Thoracic aorta (tissue), 2 donors: ENCODE measurements around the gene UVRAG. TPM values are rescaled to one million over a fixed set of nuclear protein-coding genes. Genes with fewer than 3 reads are reported as not detected.

Experiments
- ATAC-seq: fragments of 150-250 bp; one replicate; pipeline ENCODE4 v1.8.0; 2017; ENCODE audit warnings: low read depth; ENCODE audit not compliant: insufficient number of reproducible peaks, low FRiP score
- DNase-seq: peaks from one replicate; pipeline ENCODE4 v3.0.0-alpha.2; 2020; ENCODE audit warnings: low spot score
- H3K27ac ChIP-seq, 2 donors: fragments of 200-600 bp; sonication (generic); 1 replicate in 1 of 2; 2 replicates in 1 of 2; pipeline ENCODE4 v1.5.1; 2016; ENCODE audit warnings: mild to moderate bottlenecking in 2 of 2, moderate library complexity in 2 of 2
- H3K27me3 ChIP-seq: fragments of 200-600 bp; sonication (generic); replicated peaks from 2 replicates; pipeline ENCODE4 v1.6.0; 2016; ENCODE audit warnings: mild to moderate bottlenecking; ENCODE audit not compliant: insufficient read depth
- H3K36me3 ChIP-seq: fragments of 200-600 bp; sonication (generic); one replicate; pipeline ENCODE4 v1.5.1; 2016
- H3K4me1 ChIP-seq, 2 donors: fragments of 200-600 bp; sonication (generic); 1 replicate in 1 of 2; 2 replicates in 1 of 2; pipeline versions ENCODE4 v1.5.1 to v1.6.0; 2016; ENCODE audit warnings: low read depth in 2 of 2, mild to moderate bottlenecking in 1 of 2; ENCODE audit not compliant: control insufficient read depth in 1 of 2
- H3K4me3 ChIP-seq: fragments of 200-600 bp; sonication (generic); 2 replicates; pipeline ENCODE4 v1.5.1; 2016; ENCODE audit warnings: mild to moderate bottlenecking
- H3K9me3 ChIP-seq: fragments of 200-600 bp; sonication (generic); 2 replicates; pipeline ENCODE4 v1.5.1; 2016
- total RNA-seq, 2 donors: library from RNA; depleted of rRNA; stranded (reverse); fragments of >200 nt; gene quantifications; one replicate each; pipeline versions ENCODE4 v1.1.0 to v1.2.3, GENCODE V29; 2016
- TF ChIP-seq, protein P1 (sequence below): fragments of 200-600 bp; sonication (generic); IDR thresholded peaks from one replicate; pipeline ENCODE4 v1.5.1; 2019; ENCODE audit warnings: antibody characterized with exemption

The UVRAG gene
- total RNA-seq, 2 donors from 2014 or later, result 20.4 to 27.7 TPM

DNA sequence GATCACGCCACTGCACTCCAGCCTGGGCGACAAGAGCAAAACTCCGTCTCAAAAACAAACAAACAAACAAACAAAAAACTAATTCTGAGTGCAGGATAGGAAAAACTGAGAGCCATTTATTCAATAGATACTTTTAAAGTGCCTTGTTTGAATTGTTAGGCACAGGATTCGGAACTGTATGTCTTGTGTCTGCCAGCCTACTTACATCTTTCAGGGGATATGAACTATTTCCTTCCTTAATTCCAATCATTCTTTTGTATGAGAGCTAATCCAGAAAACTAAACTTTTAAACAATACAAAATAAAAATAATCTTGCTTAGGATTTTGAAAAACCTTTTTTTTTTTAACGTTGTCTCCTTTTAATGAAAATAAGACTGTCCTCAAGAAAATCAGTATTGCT is 12.6 kb downstream of the UVRAG start:
- H3K27ac ChIP-seq, result peak overlapping the region; percentile 73 to 89
- H3K4me1 ChIP-seq, result peaks cover 27 to 42% of the 10 kb centered on the region in 2 donors

DNA sequence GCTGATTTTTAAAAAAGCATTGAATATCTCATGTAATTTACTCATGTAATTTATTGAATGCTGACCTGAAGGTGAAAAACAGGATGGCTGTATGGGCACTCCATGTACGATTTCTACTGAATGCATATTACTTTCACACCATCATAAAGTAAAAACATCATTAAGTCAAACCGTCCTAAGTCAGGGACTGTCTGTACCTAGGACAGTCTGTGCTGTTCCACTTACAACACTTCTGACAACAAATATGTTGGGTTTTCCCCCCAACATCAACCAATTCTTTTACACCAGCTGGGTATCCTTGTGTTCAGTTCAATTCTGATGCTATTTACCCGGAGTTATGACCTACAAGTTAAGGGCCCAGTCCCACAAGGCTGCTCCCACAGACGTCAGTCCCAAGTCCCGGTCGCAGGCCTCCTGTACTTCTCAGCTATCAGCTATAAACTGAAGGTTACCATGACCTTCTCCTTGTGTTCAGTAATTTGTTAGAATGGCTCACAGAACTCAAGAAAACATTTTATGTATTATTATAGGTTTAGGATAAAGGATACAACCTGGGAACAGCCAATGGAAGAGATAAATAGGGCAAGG is 17.0 kb downstream of the UVRAG start:
- no peak overlapping the region for H3K4me3 ChIP-seq
- no peak for DNase-seq
- TF ChIP-seq, protein P1, sequence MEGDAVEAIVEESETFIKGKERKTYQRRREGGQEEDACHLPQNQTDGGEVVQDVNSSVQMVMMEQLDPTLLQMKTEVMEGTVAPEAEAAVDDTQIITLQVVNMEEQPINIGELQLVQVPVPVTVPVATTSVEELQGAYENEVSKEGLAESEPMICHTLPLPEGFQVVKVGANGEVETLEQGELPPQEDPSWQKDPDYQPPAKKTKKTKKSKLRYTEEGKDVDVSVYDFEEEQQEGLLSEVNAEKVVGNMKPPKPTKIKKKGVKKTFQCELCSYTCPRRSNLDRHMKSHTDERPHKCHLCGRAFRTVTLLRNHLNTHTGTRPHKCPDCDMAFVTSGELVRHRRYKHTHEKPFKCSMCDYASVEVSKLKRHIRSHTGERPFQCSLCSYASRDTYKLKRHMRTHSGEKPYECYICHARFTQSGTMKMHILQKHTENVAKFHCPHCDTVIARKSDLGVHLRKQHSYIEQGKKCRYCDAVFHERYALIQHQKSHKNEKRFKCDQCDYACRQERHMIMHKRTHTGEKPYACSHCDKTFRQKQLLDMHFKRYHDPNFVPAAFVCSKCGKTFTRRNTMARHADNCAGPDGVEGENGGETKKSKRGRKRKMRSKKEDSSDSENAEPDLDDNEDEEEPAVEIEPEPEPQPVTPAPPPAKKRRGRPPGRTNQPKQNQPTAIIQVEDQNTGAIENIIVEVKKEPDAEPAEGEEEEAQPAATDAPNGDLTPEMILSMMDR, result no peak
- H3K27ac ChIP-seq, result no peak overlapping the region
- H3K36me3 ChIP-seq, result no peaks in the 10 kb centered on the region
- peaks cover 13% of the 10 kb centered on the region in 2 donors for H3K4me1 ChIP-seq
- no peak for ATAC-seq
- H3K27me3 ChIP-seq, result no peaks in the 10 kb centered on the region
- H3K9me3 ChIP-seq, result no peaks in the 10 kb centered on the region

More for the DNA sequence above, 12.6 kb downstream of the UVRAG start:
- Histone ChIP-seq H3K9me3 (no peaks in the 10 kb centered on the region), H3K36me3 (no peaks in the 10 kb centered on the region), H3K27me3 (no peaks in the 10 kb centered on the region), H3K4me3 (peak overlapping the region; percentile 64)
- ATAC-seq (no peak), DNase-seq (no peak)
- TF ChIP-seq, protein P1, result no peak

DNA sequence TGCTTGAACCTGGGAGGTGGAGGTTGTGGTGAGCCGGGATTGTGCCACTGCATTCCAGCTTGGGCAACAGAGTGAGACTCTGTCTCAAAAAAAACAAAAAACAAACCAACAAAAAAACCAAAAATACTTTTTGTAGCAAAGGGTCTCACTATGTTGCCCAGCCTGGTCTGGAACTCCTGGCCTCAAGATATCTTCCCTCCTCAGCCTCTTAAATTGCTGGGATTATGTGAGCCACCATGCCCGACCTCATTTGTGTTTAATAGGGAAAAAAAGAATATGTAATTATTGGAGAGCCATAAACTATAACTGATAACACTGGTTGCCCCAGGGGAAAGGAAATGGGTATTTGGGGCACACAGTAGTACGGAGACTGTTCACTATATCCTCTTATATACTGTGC is 19.7 kb downstream of the UVRAG start:
- Histone ChIP-seq H3K4me1 (no peaks in the 10 kb centered on the region), H3K36me3 (no peaks in the 10 kb centered on the region), H3K4me3 (no peak overlapping the region), H3K27me3 (no peaks in the 10 kb centered on the region), H3K9me3 (no peaks in the 10 kb centered on the region), H3K27ac (no peak overlapping the region)
- no peak for DNase-seq
- no peak for ATAC-seq
- TF ChIP-seq, protein P1, result no peak

DNA sequence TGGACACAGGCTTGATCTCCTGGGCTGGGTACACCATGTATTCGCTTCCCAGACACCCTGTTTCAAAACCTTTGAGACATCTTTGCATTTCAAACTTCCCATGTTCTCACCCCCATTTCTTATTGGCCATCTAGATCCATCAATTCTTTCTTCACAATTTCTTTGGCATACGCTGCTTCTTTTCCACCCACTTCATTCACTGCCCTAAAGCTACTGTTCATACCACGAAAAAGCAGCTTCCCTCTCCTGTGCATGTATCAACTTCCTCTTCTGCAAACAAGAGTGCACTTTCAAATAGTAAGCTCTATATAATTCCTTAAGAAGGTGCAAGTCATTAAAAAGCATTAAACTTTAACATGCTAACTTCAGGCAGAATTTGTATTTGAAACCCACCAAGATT is 21.4 kb downstream of the UVRAG start:
- Histone ChIP-seq H3K9me3 (no peaks in the 10 kb centered on the region), H3K27ac (no peak overlapping the region), H3K36me3 (no peaks in the 10 kb centered on the region), H3K4me3 (no peak overlapping the region), H3K4me1 (no peaks in the 10 kb centered on the region), H3K27me3 (no peaks in the 10 kb centered on the region)
- no peak for ATAC-seq
- no peak for DNase-seq
- TF ChIP-seq, protein P1, result no peak

DNA sequence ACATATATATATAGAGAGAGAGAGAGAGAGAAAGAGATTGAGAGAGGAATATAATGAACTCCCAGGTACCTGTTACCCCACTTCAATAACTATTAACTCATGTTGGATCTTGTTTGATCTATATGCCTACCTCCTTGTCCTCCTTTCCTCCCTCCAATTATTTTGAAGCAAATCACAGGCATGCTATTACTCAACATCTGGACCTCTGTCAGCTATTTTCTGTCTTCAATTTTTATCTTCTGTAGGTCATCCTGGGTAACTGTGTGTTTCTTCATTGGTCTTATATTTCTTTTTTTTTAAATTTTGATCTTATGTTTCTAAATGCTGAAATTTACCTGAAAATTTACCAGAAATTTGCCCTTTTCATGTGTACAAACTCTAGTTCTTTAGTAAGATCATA is 24.8 kb downstream of the UVRAG start:
- no peak overlapping the region for H3K27ac ChIP-seq
- DNase-seq, result no peak
- TF ChIP-seq, protein P1, result no peak
- H3K4me3 ChIP-seq, result no peak overlapping the region
- no peaks in the 10 kb centered on the region for H3K36me3 ChIP-seq
- no peak for ATAC-seq
- no peaks in the 10 kb centered on the region for H3K27me3 ChIP-seq
- H3K9me3 ChIP-seq, result no peaks in the 10 kb centered on the region
- no peaks in the 10 kb centered on the region for H3K4me1 ChIP-seq
